ENCODE data around the gene ELK4.

DNA sequence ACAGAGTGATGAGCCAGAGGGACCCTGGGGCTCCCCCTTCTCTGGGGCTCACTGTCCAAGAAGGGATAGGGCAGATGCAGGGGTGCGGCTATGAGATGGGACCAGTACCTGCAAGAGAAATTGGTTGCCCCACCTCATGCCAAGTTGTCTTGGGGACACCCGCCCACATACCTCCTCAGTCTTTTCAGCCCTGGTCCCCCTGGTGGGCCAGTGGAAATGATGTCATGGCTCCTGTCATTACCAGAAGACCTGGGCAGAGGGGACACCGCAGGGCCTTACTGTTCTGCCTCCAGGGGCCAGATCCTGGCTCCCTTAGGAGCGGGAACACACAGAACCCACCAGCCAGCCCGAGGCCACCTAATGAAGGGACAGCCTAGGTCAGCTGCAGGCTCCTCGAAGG, 64.1 kb downstream of the ELK4 start:
- TF ChIP-seq GATA2 (CRISPR knock-in tag; IDR thresholded peaks at IDR 0.05) (no peak), CTCF (IDR thresholded peaks at IDR 0.05) (no peak), POLR2AphosphoS5 (IDR thresholded peaks at IDR 0.05; ENCODE audit: low read depth, low read length) (no peak), TAF1 (IDR thresholded peaks at IDR 0.05; ENCODE audit: borderline replicate concordance, low read depth, low read length) (no peak), FOSL2 (IDR thresholded peaks at IDR 0.05; ENCODE audit: borderline replicate concordance, low read depth) (no peak), ZBTB33 (IDR thresholded peaks at IDR 0.05; ENCODE audit: borderline replicate concordance, low read depth) (no peak), CHD2 (IDR thresholded peaks at IDR 0.05; ENCODE audit: low read length, partially characterized antibody) (no peak), NRF1 (IDR thresholded peaks at IDR 0.05; ENCODE audit: low read depth, low read length) (no peak)

All from SK-N-SH (cell line).